ENCODE results near the gene HPN.
"Not testable (repeated sequence)": the region's sequence is repeated elsewhere in the genome, so short reads cannot be mapped to it uniquely, and the experiment has no call there.

HPN gene

GRCh38 chr19:35042954-35043604, 1.6 kb downstream of the HPN start:
- Histone ChIP-seq H3K27me3 (ENCODE audit: control insufficient read depth, insufficient read depth, low read length) (peaks cover 2% of the 10 kb centered on the region), H3K9ac (ENCODE audit: low read length) (peak overlapping the region; percentile 53), H3K4me3 (ENCODE audit: low read length) (no peak overlapping the region), H3K4me1 (ENCODE audit: control insufficient read depth, insufficient read depth, low read length) (peaks cover 28% of the 10 kb centered on the region), H3K9me3 (ENCODE audit: control insufficient read depth, low read length) (no peaks in the 10 kb centered on the region), H3K36me3 (ENCODE audit: control insufficient read depth, insufficient read depth, low read length) (no peaks in the 10 kb centered on the region)

- Histone ChIP-seq H3K9ac (ENCODE audit: low read length) (no peak overlapping the region), H3K9me3 (ENCODE audit: control insufficient read depth, low read length) (no peaks in the 10 kb centered on the region), H3K4me1 (ENCODE audit: control insufficient read depth, insufficient read depth, low read length) (peaks cover 28% of the 10 kb centered on the region), H3K36me3 (ENCODE audit: control insufficient read depth, insufficient read depth, low read length) (no peaks in the 10 kb centered on the region), H3K27me3 (ENCODE audit: control insufficient read depth, insufficient read depth, low read length) (peaks cover 2% of the 10 kb centered on the region), H3K4me3 (ENCODE audit: low read length) (no peak overlapping the region)
Measured at GRCh38 chr19:35043906-35044305, 2.4 kb downstream of the HPN start.

GRCh38 chr19:35044317-35045117, 3.0 kb downstream of the HPN start:
- peaks cover 2% of the 10 kb centered on the region for H3K27me3 ChIP-seq (ENCODE audit: control insufficient read depth, insufficient read depth, low read length)
- H3K4me1 ChIP-seq (ENCODE audit: control insufficient read depth, insufficient read depth, low read length) = peaks cover 28% of the 10 kb centered on the region
- no peaks in the 10 kb centered on the region for H3K9me3 ChIP-seq (ENCODE audit: control insufficient read depth, low read length)
- H3K36me3 ChIP-seq (ENCODE audit: control insufficient read depth, insufficient read depth, low read length) = no peaks in the 10 kb centered on the region
- H3K4me3 ChIP-seq (ENCODE audit: low read length) = no peak overlapping the region
- no peak overlapping the region for H3K9ac ChIP-seq (ENCODE audit: low read length)

GRCh38 chr19:35045667-35046300, 4.3 kb downstream of the HPN start:
- no peak overlapping the region for H3K4me3 ChIP-seq (ENCODE audit: low read length)
- no peak overlapping the region for H3K9ac ChIP-seq (ENCODE audit: low read length)
- H3K36me3 ChIP-seq (ENCODE audit: control insufficient read depth, insufficient read depth, low read length) = no peaks in the 10 kb centered on the region
- H3K4me1 ChIP-seq (ENCODE audit: control insufficient read depth, insufficient read depth, low read length) = peaks cover 23% of the 10 kb centered on the region
- peaks cover 2% of the 10 kb centered on the region for H3K27me3 ChIP-seq (ENCODE audit: control insufficient read depth, insufficient read depth, low read length)
- H3K9me3 ChIP-seq (ENCODE audit: control insufficient read depth, low read length) = no peaks in the 10 kb centered on the region

DNA sequence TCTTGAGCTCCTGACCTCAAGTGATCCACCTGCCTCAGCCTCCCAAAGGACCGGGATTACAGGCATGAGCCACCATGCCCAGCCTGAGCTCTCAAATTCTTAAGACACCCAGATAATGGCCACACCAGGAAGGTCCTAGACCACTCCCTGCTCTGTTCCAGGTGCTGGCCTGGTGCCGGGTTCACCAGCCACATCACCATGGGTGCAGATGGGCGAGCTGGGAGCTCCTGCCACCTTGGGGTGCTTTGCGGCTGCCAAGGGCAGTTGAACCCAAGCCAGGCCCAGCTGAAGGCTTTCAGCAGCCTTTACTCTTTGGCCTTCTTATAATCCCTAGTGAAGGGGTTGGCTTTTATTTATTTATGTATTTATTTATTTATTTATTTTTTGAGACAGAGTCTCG, 4.9 kb downstream of the HPN start:
- Histone ChIP-seq H3K9ac (ENCODE audit: low read length) (no peak overlapping the region), H3K4me1 (ENCODE audit: control insufficient read depth, insufficient read depth, low read length) (peaks cover 16% of the 10 kb centered on the region), H3K36me3 (ENCODE audit: control insufficient read depth, insufficient read depth, low read length) (no peaks in the 10 kb centered on the region), H3K9me3 (ENCODE audit: control insufficient read depth, low read length) (no peaks in the 10 kb centered on the region), H3K27me3 (ENCODE audit: control insufficient read depth, insufficient read depth, low read length) (no peaks in the 10 kb centered on the region), H3K4me3 (ENCODE audit: low read length) (no peak overlapping the region)

DNA sequence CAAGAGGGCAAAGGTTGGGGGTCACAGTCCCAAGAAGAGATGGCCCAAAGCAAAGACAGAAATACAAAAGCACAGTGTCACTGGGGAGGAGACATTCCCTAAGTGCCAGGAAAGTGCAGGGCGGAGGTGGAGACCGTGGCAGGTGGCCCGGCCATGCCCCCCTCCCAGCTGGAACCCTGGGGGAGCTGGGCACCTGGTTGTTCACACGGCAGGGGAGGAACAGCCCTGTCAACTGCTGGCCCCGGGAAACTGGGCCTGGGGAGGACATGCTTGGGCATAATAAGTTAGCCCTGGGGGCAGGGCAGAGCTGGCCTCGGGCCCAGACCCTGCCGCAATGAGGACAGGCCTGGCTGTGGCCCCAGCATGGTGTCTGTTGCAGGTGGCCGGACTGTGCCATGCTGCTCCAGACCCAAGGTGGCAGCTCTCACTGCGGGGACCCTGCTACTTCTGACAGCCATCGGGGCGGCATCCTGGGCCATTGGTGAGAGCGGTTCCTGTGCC, 7.4 kb downstream of the HPN start:
- Histone ChIP-seq H3K9ac (ENCODE audit: low read length) (no peak overlapping the region), H3K36me3 (ENCODE audit: control insufficient read depth, insufficient read depth, low read length) (no peaks in the 10 kb centered on the region), H3K27me3 (ENCODE audit: control insufficient read depth, insufficient read depth, low read length) (no peaks in the 10 kb centered on the region), H3K4me1 (ENCODE audit: control insufficient read depth, insufficient read depth, low read length) (no peaks in the 10 kb centered on the region), H3K9me3 (ENCODE audit: control insufficient read depth, low read length) (no peaks in the 10 kb centered on the region), H3K4me3 (ENCODE audit: low read length) (no peak overlapping the region)

GRCh38 chr19:35049456-35049855, 7.9 kb downstream of the HPN start:
- Histone ChIP-seq H3K36me3 (ENCODE audit: control insufficient read depth, insufficient read depth, low read length) (no peaks in the 10 kb centered on the region), H3K4me1 (ENCODE audit: control insufficient read depth, insufficient read depth, low read length) (no peaks in the 10 kb centered on the region), H3K27me3 (ENCODE audit: control insufficient read depth, insufficient read depth, low read length) (no peaks in the 10 kb centered on the region), H3K9me3 (ENCODE audit: control insufficient read depth, low read length) (no peaks in the 10 kb centered on the region), H3K9ac (ENCODE audit: low read length) (no peak overlapping the region), H3K4me3 (ENCODE audit: low read length) (no peak overlapping the region)

GRCh38 chr19:35050662-35051061, 9.1 kb downstream of the HPN start:
- not testable (repeated sequence) for H3K27me3 ChIP-seq (ENCODE audit: control insufficient read depth, insufficient read depth, low read length); H3K4me1 ChIP-seq (ENCODE audit: control insufficient read depth, insufficient read depth, low read length); H3K9ac ChIP-seq (ENCODE audit: low read length); H3K9me3 ChIP-seq (ENCODE audit: control insufficient read depth, low read length); H3K4me3 ChIP-seq (ENCODE audit: low read length); H3K36me3 ChIP-seq (ENCODE audit: control insufficient read depth, insufficient read depth, low read length)

DNA sequence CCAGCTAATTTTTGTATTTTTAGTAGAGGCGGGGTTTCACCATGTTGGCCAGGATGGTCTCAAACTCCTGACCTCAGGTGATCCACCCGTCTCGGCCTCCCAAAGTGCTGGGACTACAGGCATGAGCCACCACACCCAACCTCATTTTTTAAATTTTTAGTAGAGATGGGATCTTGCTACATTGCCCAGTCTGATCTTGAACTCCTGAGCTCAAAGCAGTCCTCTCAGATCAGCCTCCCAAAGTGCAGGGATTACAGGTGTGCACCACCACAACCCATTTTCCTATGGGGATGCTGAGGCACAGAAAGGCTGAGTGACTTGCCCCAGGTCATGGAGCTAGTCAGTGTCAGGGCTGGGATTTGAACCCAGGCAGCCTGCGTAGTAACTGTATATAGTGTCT, 9.7 kb downstream of the HPN start:
- not testable (repeated sequence) for H3K9me3 ChIP-seq (ENCODE audit: control insufficient read depth, low read length); H3K27me3 ChIP-seq (ENCODE audit: control insufficient read depth, insufficient read depth, low read length); H3K36me3 ChIP-seq (ENCODE audit: control insufficient read depth, insufficient read depth, low read length); H3K4me1 ChIP-seq (ENCODE audit: control insufficient read depth, insufficient read depth, low read length); H3K9ac ChIP-seq (ENCODE audit: low read length); H3K4me3 ChIP-seq (ENCODE audit: low read length)

- H3K4me3 ChIP-seq (ENCODE audit: low read length) = no peak overlapping the region
- H3K27me3 ChIP-seq (ENCODE audit: control insufficient read depth, insufficient read depth, low read length) = no peaks in the 10 kb centered on the region
- no peaks in the 10 kb centered on the region for H3K36me3 ChIP-seq (ENCODE audit: control insufficient read depth, insufficient read depth, low read length)
- H3K9me3 ChIP-seq (ENCODE audit: control insufficient read depth, low read length) = no peaks in the 10 kb centered on the region
- H3K9ac ChIP-seq (ENCODE audit: low read length) = no peak overlapping the region
- no peaks in the 10 kb centered on the region for H3K4me1 ChIP-seq (ENCODE audit: control insufficient read depth, insufficient read depth, low read length)
Measured at GRCh38 chr19:35051796-35052195, 10.3 kb downstream of the HPN start.

- Histone ChIP-seq H3K4me1 (ENCODE audit: control insufficient read depth, insufficient read depth, low read length) (no peaks in the 10 kb centered on the region), H3K9ac (ENCODE audit: low read length) (no peak overlapping the region), H3K4me3 (ENCODE audit: low read length) (no peak overlapping the region), H3K36me3 (ENCODE audit: control insufficient read depth, insufficient read depth, low read length) (no peaks in the 10 kb centered on the region), H3K27me3 (ENCODE audit: control insufficient read depth, insufficient read depth, low read length) (no peaks in the 10 kb centered on the region), H3K9me3 (ENCODE audit: control insufficient read depth, low read length) (no peaks in the 10 kb centered on the region)
Measured at GRCh38 chr19:35052599-35053190, 11.2 kb downstream of the HPN start.

Measured in mucosa of stomach (tissue), 1 donor.